PC-9 (cell line): ENCODE data around the gene ERI3. TPM values are rescaled to one million over a fixed set of nuclear protein-coding genes. Genes with fewer than 3 reads are reported as not detected.

Experiments
- BruUV-seq: library from RNA; stranded (reverse); fragments of 400-500 nt; replicated peaks from 2 replicates; lab custom pipeline; 2021; lab: Mats Ljungman, UMichigan
- CTCF ChIA-PET: fragments of 300-600 bp; sonication (Branson Sonifier 250); formaldehyde crosslinking; loops from one replicate; lab custom pipeline; 2022; ENCODE audit warnings: antibody characterized with exemption; lab: Charles Lee
- POLR2A ChIA-PET: fragments of 300-600 bp; sonication (Branson Sonifier 250); formaldehyde crosslinking; loops from one replicate; lab custom pipeline; 2022; ENCODE audit warnings: antibody characterized with exemption; ENCODE audit not compliant: unreplicated experiment; lab: Charles Lee
- DNase-seq, 2 experiments: peaks; one replicate each; pipeline versions ENCODE4 v3.0.0 to v3.0.0-alpha.2; 2015 to 2022; ENCODE audit warnings: mixed read lengths in 1 of 2
- H2AFZ ChIP-seq: fragments of 200-600 bp; sonication (generic); 2 replicates; pipeline ENCODE4 v1.8.1; 2017; ENCODE audit warnings: antibody characterized with exemption
- H3F3A ChIP-seq: fragments of 200-600 bp; sonication (generic); 2 replicates; pipeline ENCODE4 v1.8.1; 2017; ENCODE audit warnings: antibody characterized with exemption, mild to moderate bottlenecking, low read depth; ENCODE audit not compliant: insufficient read depth
- H3K27ac ChIP-seq: fragments of 200-600 bp; sonication (generic); 2 replicates; pipeline ENCODE4 v1.6.1; 2016; ENCODE audit warnings: mixed run types
- H3K27me3 ChIP-seq: fragments of 200-600 bp; sonication (generic); 2 replicates; pipeline ENCODE4 v1.6.1; 2016; ENCODE audit warnings: low read depth, mixed run types; ENCODE audit not compliant: insufficient read depth
- H3K36me3 ChIP-seq: fragments of 200-600 bp; sonication (generic); 2 replicates; pipeline ENCODE4 v1.6.1; 2016; ENCODE audit warnings: low read depth, mixed run types
- H3K4me1 ChIP-seq: fragments of 200-600 bp; sonication (generic); replicated peaks from 2 replicates; pipeline ENCODE4 v1.6.1; 2016; ENCODE audit warnings: mixed run types; ENCODE audit not compliant: insufficient read depth
- H3K4me2 ChIP-seq: fragments of 200-600 bp; sonication (generic); 2 replicates; pipeline ENCODE4 v1.6.1; 2017; ENCODE audit warnings: mixed run types
- H3K4me3 ChIP-seq: fragments of 200-600 bp; sonication (generic); 2 replicates; pipeline ENCODE4 v1.6.1; 2016; ENCODE audit warnings: mixed run types
- H3K79me2 ChIP-seq: fragments of 200-600 bp; sonication (generic); 2 replicates; pipeline ENCODE4 v1.6.1; 2017; ENCODE audit warnings: low read depth, mixed run types
- H3K9me2 ChIP-seq: fragments of 200-600 bp; sonication (generic); 2 replicates; pipeline ENCODE4 v1.8.1; 2017; ENCODE audit warnings: mild to moderate bottlenecking; ENCODE audit not compliant: insufficient read depth
- H3K9me3 ChIP-seq: fragments of 200-600 bp; sonication (generic); 2 replicates; pipeline ENCODE4 v1.8.1; 2016; ENCODE audit warnings: low read depth; ENCODE audit not compliant: insufficient read depth
- H4K20me1 ChIP-seq: fragments of 200-600 bp; sonication (generic); 2 replicates; pipeline ENCODE4 v1.8.1; 2017; ENCODE audit not compliant: insufficient read depth
- CTCF ChIP-seq: fragments of 200-600 bp; sonication (generic); conservative IDR thresholded peaks from 2 replicates; pipeline ENCODE4 v1.6.1; 2017; ENCODE audit warnings: mixed run types, antibody characterized with exemption, mild to moderate bottlenecking, moderate library complexity
- EZH2 ChIP-seq: fragments of 200-600 bp; sonication (generic); IDR thresholded peaks from 2 replicates; pipeline ENCODE4 v1.8.0; 2017; ENCODE audit warnings: antibody characterized with exemption, low read depth
- intact Hi-C: fragments of 100-400 bp; cut with micrococcal nuclease; formaldehyde crosslinking; loops from one replicate; pipeline ENCODE4 v1.10.0; 2022; ENCODE audit not compliant: unreplicated experiment
- total RNA-seq: library from RNA; stranded (reverse); gene quantifications from 2 replicates; pipeline ENCODE4 v1.2.3, GENCODE V29; 2021

Gene ERI3
- total RNA-seq, 1 experiment from 2014 or later, result 120 TPM

DNA sequence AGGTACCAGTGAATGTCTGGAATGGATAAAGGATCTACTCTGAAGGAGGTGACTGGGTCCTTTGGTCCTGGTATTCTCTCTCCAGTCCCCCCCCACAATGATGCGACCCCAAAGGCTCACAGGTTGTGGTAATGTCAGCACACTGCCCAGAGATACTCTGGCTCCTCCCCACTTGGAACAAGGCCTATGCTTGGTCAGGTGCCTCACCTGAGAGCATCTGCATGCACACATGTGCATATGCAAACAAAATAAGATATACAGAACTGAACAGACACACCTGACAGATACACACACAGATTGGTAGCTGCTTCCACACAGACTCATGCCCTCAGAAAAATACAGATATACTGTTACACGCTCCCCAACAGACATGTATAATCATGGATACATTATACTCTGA, 108.3 kb downstream of the ERI3 start:
- Histone ChIP-seq H3K9me2 (no peaks in the 10 kb centered on the region), H3K36me3 (no peaks in the 10 kb centered on the region), H3K27ac (no peak overlapping the region), H3K79me2 (no peaks in the 10 kb centered on the region), H3K9me3 (no peaks in the 10 kb centered on the region), H4K20me1 (no peaks in the 10 kb centered on the region; the same call in 1 of the 2 replicates), H3F3A (no peaks in the 10 kb centered on the region), H3K4me3 (no peak overlapping the region), H2AFZ (no peak overlapping the region), H3K27me3 (no peaks in the 10 kb centered on the region), H3K4me2 (no peak overlapping the region), H3K4me1 (no peaks in the 10 kb centered on the region)
- BruUV-seq, result no TSS peak
- POLR2A ChIA-PET, result no interaction called here
- intact Hi-C loops, result no loop called here
- no peak for TF ChIP-seq CTCF
- TF ChIP-seq EZH2, result no peak
- CTCF ChIA-PET, result no interaction called here
- DNase-seq, result no peak

DNA sequence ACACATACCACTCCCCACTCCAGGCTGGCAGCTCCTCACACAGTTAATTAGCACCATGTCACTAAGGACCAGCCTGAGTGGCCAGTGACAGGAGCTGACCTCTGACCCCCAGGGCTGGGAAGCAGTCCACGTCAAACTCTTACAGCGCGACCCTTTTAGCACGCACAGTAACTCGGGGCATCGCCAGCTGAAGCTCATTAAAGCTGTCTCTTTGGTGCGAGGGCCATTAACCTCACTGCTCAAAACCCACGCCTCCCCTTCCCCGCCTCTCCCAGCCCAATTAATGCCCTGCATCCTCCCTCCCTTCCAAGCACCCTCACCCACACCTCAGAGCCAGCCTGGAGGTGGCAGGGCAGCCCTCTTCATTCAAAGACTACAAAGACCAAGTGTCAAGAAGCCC, 110.1 kb downstream of the ERI3 start:
- DNase-seq, result no peak
- H2AFZ ChIP-seq, result no peak overlapping the region
- H3K4me2 ChIP-seq, result no peak overlapping the region
- ChIA-PET POLR2A (no interaction called here), CTCF (no interaction called here)
- H3K9me2 ChIP-seq, result no peaks in the 10 kb centered on the region
- TF ChIP-seq EZH2 (no peak), CTCF (no peak)
- intact Hi-C loops, result no loop called here
- BruUV-seq, result no TSS peak
- no peaks in the 10 kb centered on the region for H3K9me3 ChIP-seq
- H3K27ac ChIP-seq, result no peak overlapping the region
- H3K79me2 ChIP-seq, result no peaks in the 10 kb centered on the region
- no peak overlapping the region for H3K4me3 ChIP-seq
- no peaks in the 10 kb centered on the region for H3K36me3 ChIP-seq
- no peaks in the 10 kb centered on the region for H3K4me1 ChIP-seq
- no peaks in the 10 kb centered on the region for H3F3A ChIP-seq
- no peaks in the 10 kb centered on the region for H3K27me3 ChIP-seq
- no peaks in the 10 kb centered on the region for H4K20me1 ChIP-seq

DNA sequence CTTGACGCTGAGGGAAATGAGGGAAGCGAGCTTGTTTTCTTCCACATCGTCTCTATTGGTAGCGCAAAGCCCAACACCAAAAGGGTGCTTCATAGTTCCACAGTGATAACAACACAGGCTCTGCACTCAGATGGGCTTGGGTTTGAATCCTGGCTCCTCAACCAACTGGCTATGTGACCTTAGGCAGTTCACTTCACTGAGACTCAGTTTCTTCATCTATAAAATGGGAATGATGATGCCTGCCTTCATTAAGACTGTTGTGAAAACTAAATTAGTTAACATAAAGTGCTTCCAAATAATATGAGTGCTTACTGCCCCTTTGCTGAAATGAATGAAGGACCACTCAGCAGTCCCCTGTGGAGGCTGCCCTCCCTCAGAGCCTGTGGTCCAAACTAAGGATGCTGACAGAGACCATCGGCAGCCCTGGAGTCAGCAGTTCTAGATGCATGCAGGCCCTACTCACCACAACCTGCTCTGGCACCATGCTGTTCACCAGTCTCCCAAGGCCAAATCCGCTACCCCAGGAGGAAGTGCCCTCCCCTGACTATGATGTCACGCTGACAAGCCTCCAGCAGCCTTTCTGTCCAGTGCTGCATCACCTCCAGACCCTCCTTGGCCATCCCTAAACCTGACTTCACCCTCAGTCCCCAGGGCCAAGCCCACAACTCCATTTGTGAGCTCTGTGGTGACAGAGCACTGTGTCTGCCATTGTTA, 111.1 kb downstream of the ERI3 start:
- Histone ChIP-seq H3K9me3 (no peaks in the 10 kb centered on the region), H3K79me2 (no peaks in the 10 kb centered on the region), H2AFZ (no peak overlapping the region), H3K27me3 (no peaks in the 10 kb centered on the region), H3K4me3 (no peak overlapping the region), H3K9me2 (no peaks in the 10 kb centered on the region), H4K20me1 (peaks cover 3% of the 10 kb centered on the region; the same call in 1 of the 2 replicates), H3K4me2 (no peak overlapping the region), H3F3A (no peaks in the 10 kb centered on the region), H3K36me3 (no peaks in the 10 kb centered on the region), H3K27ac (no peak overlapping the region), H3K4me1 (no peaks in the 10 kb centered on the region)
- POLR2A ChIA-PET, result interaction anchor here (0.6 kb wide), 1 partner anchor 58 kb away, joined by 5 read pairs; no protein-coding TSS in a partner anchor
- intact Hi-C loops, result no loop called here
- no TSS peak for BruUV-seq
- TF ChIP-seq EZH2 (no peak), CTCF (no peak)
- DNase-seq, result no peak
- CTCF ChIA-PET, result no interaction called here
